HG03439 (cell line): ENCODE data around the gene TRPM3.

Experiments used
- ATAC-seq: cut with Tn5 transposase; IDR thresholded peaks from one replicate; pipeline ENCODE4 v1.9.1; 2021; ENCODE audit warnings: mild to moderate bottlenecking, moderate library complexity; ENCODE audit not compliant: unreplicated experiment

Gene TRPM3

DNA sequence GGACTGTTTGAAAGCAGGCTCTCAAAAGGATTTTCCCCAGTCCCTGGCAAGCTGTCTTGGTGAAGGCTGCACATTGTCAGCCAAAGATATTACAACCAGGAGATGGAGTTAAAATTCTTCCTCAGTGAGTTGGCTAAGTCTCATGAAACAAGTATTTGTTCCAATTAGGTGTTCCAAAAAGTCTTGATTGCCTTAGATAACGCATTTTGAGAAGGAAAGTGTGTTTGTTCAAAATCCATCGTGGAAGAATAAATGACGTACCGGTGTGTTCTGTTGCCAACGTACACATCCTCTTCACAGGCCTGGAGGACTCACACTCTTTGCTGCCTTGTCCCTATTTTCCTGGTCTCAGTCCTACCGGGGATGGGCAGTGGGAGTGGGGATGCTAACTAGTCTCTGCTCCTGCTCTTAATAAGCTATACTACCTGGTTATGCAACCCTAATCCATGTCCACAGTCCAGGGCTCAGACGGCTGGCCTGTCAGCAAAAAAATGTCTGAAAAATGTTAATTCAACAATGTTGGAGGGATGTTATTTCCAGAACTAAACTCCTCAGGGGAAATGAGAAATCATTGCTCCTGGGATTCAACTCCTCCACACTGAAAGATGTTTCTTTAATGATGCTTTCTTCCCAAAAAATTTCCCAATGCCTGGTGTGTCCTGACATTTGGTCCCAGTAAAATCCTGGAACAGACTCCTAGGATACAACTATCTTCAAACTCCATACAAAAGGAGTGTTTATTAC is 531.7 kb downstream of the TRPM3 start:
- ATAC-seq: no peak

DNA sequence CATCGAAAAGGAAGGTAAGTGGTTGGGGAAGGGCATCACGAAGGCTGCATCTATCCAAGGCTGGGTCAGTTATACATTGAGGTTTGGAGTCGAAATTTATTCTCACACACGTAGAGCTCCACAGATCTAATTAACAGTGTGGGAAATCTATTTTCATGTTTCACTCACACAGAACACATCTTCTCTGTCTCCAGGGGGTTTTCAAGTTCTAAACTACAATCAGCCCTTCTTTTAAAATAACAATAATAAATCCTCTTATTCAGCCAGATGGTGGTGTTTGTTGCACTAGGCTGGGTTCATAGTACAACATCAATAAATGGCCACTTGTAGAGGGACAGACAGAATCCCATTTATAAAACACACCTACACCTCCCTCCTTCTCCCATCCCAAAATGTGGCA is 532.4 kb downstream of the TRPM3 start:
- no peak for ATAC-seq

DNA sequence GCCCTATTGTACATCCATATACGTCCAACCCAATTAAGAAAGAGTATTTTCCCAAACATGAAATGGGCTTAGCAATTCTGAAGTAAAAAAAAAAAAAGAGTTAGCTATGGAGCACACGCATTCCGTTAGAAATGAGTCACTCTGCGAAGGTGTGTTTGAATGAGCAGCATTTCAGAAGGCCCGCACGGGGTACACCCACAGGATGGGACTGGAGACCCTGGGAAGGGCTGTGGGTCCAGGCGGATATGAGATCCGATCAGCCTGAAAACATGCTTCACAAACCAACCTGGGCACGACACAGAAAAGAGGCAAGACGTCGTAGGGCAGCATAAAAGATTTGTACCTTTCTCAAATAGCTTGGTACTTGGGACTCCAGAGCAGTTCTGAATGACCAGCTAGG is 533.0 kb downstream of the TRPM3 start:
- ATAC-seq: no peak

DNA sequence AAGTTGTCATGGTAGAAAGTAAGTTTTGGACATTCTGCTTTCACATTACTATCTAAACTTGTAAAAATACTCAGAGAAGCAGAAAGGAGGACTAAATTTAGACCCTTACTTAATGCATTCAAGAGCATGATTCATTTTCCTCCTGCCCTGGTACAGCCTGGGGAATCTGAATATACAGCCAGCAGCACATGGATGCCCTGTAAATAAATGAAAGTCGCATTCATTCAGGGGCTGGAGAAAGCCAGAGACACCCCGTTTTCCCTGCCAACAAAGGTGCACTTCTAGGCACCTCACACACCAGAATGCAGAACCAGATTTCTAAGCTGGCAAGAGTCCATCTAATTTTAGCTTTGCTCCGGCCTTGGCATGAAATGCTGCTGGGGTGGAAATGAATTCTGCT is 534.2 kb downstream of the TRPM3 start:
- ATAC-seq: no peak

DNA sequence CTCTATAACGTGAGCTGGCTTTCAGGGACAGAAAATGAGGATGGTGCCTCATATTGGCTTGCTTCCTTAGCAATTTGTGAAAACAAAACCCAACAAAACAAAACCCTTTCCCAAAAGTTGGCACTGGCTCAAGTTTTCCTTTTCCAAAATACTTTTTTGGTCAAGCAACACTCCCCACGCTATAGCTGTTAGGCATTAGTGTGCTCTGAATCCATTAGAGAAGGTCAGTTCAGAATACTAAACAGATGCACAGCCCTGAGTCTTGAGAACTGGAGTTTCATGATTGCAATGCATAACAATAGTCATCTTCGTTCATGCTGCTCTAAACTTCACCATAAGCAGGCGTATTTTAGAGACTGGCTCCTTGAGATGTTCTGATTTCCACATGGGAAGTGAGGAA is 534.9 kb downstream of the TRPM3 start:
- no peak for ATAC-seq

DNA sequence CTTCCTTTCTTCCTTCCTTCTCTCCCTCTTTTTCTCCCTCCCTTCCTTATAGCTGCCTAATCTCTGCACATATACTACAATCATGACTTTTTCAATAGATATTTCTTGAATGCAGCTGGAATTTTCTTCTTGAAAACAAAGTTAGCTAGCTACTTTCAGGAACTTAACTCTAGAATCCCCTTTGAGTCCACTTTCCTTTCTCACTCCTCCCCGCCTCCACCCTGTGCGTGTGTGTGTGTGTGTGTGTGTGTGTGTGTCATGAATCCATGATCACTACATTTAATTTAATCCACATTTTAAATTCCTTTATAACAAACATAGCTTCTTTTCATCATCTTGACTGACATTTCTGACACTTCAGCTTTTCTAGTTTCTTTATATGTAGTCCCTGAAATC is 539.5 kb downstream of the TRPM3 start:
- no peak for ATAC-seq

DNA sequence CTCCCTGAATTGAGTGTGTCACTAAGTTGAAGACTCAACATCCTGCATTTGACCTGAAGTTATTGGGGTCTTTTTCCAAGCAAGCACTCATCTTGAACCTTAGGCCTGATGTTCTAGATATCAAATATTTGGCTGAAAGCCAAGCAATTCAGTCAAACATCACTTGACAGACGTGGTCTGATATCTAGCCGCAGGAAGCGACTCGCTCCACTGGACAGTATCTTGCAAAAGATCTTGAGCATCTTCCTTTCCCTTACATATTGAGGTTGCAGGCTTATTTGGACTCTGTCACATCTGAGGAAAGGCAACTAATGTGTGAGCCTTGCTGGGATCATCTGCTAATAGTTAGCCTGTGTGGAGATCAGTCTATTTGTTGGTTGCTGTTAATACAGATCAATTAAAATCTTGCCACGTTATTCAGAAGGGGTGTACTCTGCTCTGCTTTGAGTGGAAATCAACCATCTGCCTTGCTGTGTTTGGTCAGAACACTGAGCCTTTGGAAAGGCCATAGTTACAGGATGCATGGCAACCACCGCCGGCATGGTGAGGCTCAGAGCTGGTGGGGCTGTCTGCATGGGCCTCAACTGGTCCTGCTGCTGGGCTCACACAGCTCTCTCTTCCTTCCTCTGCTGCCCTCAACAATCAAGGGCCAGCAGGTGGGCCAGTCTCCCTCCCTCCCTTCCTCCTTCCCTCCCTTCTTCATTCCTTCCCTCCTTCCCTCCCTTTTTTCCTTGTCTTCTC is 540.0 kb downstream of the TRPM3 start:
- ATAC-seq: no peak

DNA sequence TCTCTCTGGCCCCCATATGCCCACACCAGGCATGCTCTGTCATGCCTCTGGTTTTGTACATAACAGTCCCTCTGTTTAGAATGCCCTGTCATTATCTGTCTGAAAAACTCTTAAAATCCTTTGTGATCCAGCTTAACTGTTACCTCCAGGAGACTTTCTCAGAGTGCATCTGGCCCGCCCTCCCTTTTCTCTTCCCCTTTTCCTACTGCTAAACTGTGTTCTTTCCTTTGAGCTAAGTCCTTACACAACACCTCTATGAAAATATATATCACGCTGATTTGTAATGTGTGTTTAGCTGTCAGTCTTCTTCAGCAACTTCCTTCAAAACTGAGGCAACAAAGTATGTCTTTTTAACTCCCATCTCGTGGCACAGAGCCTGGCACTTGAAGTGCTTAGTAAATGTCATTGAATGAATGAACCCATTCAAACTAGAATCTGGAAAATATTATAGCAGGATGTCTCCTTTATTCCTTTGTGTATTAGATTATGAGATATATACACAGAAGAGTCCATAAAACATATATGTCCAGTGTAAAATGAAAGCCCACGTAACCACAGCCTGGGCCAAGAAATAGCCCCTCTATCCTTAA is 540.7 kb downstream of the TRPM3 start:
- ATAC-seq: no peak

DNA sequence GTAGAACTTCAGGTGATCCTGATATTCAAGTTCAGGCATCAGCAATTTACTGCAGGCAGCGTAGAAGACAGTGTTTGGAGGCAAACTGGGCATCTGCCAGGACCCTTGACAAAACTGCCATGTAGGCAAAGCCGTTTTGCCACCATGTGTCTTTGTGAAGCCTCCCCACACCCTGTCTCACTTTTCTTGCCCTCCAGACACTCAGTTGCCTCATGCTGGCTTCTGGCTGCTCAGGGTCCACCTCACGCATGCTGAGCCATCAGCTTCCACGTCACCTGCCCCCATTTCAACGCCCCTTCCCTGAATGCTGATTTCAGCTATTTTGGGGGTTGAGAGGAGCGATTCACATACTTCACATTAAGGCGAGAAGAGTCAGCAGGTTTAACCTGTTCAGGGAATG is 541.7 kb downstream of the TRPM3 start:
- ATAC-seq: no peak

DNA sequence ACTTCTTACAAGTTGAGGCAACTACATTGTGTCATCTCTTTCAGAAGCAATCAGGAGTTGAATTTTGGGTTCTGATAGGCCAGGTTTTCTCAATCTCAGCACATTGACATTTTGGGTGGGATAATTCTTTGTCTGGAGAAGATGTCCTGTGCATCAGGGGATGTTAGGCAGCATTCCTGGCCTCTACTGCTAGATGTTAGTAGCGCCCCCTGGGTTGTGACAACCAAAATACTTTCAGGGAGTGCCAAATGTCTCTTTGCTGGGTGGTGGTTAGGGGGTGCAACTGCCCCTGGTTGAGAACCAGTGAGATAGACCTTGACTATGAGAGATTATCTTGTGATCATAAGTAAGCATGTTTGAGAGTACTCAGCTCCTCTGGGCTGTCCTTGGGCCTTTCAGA is 542.7 kb downstream of the TRPM3 start:
- no peak for ATAC-seq

DNA sequence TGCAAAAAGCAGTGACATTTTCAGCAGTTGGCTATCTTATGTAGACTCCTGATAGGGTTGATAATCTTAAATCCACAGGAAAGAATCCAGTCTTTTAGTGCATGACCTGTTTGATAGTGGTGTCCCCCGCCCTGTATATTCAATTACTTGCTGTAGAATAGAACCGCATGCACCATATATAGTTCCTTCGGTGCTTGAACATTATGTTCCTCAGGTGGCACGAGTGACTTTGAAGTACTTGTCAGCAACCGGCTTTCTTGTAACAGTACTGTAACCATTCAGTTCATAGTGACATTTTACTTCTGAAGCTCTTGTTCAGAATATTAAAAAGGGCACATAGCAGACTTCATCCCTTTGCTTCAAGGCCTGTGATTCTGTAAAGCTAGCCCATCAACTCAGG is 543.8 kb downstream of the TRPM3 start:
- no peak for ATAC-seq

DNA sequence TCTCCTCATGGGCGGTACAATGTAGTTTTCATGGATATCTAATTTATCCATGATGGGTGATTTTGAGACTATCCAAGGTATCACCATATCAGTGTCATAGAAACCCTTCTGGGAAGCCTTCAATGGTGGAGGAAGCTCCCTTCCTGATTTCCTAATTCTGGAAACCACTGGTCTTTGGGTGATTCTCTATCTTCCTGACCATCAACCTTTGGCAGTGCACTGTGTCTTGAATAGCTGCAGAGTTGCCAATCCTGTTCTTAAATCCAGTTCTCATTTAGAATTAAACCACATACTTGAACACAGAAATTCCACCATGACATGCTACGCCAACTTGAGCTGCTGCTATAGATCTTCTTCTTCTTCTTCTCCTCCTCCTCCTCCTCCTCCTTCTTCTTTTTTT is 545.3 kb downstream of the TRPM3 start:
- ATAC-seq: no peak

DNA sequence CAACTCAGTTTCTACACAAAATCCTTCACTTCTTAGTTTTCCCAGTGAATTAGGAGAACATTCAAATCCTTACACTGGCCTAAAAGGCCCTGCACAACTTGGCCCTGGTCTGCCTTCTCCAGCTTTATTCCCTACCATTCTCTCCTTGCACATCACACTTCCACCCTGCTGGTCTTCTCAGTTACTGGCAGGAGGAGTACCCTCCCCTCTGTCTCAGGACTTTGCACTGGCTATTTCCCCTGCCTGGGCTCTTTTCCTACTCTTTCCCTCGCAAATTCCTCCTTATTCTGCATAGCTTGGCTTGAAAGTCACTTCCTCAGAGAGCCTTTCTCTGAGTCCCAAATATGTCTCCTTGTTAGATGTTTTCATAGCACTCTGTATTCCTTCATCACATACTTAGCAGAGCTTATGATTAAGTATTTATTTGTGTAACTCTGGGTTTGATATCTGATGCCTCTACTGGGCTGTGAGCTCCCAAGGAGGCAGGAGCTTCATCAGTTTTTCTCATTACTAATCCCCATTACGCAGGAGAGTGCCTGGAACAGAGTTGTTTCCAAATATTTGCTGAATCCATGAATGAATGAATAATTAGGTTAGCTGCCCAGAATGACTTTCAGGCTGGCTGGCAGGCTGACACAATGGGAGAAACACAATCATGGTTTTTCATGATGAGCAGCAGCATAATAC is 547.1 kb downstream of the TRPM3 start:
- no peak for ATAC-seq

DNA sequence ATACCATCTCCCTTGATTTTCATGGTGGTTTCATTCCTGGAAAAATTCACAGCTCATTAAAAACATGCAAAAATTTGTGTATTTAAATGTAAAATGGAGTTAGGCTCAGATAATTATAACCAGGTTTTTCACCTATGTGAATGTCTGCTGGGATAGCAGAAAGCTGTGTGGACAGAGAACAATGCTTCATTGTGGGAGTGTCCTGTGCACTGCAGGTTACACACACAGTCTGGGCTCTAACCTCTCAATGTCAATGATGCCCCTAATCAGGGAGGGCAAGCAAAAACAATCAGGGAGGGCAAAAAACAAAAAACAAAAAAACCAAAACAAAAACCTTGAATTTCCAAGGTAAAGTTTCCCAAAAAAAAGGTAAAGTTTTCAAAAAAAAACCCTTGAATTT is 548.1 kb downstream of the TRPM3 start:
- no peak for ATAC-seq

DNA sequence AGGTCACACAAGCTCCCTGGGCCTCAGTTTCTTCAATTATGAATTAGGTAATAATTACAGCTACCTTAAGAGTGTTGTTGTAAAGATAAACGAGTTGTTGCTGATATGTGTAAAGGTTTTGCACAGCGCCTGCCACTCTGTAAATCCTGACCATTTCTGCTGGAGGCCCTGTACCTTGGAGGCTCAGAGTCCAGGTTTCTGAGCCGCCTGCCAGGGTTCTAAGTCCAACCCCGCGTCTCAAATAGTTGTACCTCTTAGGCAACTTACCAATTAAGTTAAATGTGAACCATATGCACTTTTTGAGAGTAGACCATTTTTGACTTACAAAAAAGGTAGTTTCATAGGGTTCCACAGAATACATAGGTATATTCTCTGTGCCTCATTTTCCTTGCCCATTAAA is 550.2 kb downstream of the TRPM3 start:
- no peak for ATAC-seq

DNA sequence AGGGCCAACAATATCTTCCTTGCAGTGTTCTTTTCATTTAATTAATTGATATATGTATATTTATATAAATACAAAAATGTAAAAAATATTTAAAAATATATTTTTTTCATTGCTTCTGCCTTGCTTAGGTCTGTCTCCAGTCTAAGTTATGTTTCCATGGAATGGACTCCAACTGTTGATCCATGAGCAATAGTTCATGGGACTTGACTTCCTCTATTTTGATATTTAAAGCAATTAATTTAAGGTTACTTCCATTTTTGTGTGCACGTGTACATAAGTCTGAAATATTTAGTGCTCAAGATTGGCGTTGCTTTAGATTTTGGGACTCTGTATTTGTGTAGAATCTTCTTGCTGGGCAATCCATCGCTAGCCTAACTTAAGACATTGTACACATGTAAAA is 551.6 kb downstream of the TRPM3 start:
- ATAC-seq: no peak

DNA sequence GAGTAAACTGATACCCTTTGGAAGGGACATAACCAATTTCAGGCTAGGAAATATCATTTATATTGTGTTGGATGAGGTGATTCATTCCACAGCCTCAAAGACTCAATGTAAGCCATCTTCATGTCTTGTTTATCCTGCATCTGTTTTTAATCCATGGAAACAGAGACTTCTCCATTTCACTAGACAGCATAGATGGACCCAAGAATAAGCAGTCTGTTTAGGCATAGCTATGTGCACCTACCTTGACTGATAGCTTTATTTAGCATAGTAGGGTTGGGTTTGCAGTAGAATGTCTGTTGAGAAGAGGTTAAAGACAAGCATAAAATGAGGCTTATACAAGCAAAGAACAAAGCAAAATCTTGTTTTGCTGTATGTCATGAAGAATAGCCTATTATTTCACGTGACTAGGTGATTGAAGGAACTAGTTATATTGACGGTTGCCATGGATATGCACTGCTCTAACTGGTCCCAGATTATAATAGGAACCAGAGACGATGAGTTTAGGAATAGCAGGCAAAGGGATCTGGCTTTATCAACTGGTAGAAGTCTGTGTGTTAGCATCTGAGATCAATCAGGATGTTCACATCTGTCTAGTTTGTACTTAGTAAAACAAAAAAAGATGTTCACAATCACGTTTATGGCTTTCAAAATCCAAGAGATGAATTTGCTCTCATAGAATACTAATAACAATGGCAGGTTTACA is 552.2 kb downstream of the TRPM3 start:
- no peak for ATAC-seq

DNA sequence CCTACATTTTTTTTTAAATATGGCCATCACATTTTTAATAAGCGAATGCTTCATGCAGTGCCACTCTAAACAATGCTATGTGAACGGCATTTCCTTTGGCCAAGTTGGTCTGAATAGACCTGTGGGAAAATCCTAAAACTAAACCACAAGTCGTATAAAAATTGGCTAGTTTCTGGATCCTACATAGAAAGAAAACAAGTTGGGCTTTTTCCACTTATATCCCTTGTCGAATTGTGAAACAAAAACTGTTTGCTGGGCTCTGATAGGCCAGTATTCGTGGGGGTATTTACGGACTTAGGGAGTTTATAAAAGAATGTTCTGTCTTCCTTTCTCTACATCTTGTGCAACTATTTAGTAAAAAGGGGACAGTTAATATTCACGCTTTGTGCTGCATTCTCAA is 553.9 kb downstream of the TRPM3 start:
- ATAC-seq: no peak

DNA sequence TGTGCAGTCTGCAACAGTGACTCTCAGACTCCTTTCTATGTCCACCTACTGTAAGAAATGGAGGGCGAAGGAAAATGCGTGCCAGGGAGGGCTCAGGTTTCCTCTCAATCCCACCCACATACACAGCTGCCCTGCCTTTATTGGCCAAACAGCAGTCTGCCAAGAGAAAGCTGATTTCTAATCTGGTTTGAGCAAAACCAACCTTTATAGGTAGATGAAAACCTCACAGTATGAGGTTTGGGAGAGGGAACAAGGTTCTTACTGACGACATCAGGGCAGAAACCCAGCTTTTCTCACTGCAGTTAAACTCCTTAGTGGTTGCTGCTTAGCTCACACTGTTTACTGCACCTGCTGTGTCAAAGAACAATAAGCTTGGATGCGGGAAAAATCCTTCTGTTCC is 554.7 kb downstream of the TRPM3 start:
- no peak for ATAC-seq

DNA sequence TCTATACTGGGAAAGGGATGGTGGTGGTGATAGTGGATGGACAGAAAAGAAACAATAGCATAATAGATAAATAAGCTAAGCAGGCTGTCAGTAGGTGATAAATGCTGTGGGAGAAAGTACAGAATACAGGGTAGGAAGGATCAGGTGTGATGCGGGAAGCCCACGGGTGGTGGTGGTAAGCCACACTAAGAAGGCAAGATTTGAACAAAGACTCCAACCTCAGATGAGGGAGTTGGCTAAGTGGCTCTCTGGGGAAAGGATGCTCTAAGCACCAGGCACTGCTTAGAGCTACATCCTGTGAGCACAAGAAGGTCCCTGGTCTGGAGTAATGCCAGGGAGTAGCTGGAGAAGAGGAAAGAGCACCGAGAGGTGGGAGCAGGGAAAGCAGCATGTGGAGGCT is 555.4 kb downstream of the TRPM3 start:
- no peak for ATAC-seq
